ENCODE data around the gene TIMP2. TPM values are rescaled to one million over a fixed set of nuclear protein-coding genes. Genes with fewer than 3 reads are reported as not detected.

Gene TIMP2
- total and polyA plus RNA-seq, 4 donors, result 8.9 to 37.6 (median 10.1) TPM

DNA sequence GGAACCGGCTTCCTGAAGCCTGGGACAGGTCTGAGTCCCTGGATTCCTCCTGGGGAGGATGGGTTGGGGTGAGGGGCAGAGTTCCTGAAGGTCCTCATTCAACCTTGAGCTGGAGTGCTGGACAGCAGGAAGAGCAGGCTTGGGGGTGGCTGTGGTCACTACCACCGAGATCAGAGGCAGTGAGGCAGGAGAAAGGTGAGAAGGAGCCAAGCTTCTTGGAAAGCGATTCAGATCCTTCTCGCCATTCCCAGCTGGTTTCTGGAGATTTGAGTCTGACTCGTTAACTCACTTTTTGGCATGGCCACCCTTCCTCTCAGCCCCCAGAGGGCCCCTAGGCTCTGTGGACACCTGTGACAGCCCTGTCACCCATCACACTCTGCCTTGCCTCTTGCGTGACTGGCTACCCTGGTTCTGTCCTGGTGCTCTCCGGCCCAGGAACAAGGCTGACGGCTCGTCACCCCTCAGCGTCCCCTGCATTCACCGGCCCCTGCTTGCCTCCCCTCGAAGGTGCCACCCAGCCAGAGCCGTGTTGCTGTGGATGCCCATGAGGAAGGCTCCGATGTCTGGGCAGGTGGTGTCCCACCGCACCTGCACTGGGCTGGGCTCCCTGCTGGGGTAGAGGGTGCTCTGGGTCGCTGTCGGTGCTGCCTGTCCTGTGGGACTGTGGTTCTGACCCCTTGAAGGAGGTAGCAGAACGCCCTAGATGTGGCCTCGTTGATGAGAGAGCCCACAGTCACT lies 9.7 kb upstream of the TIMP2 start:
- no peaks in the 10 kb centered on the region for H3K36me3 ChIP-seq (ENCODE audit: control insufficient read depth in 4 of 4, insufficient read depth in 3 of 4, low read depth in 1 of 4, low read length in 3 of 4)
- peak overlapping the region; percentile 61 to 81 for H3K27ac ChIP-seq (ENCODE audit: low read depth in 1 of 2, low read length in 2 of 2)
- H3K4me3 ChIP-seq (ENCODE audit: low read depth in 1 of 3, low read length in 3 of 3), result no peak overlapping the region
- no peaks in the 10 kb centered on the region for H3K9me3 ChIP-seq (ENCODE audit: control insufficient read depth in 4 of 4, low read length in 3 of 4)
- H3K4me1 ChIP-seq (ENCODE audit: control insufficient read depth in 4 of 4, insufficient read depth in 4 of 4, low read length in 3 of 4), result peaks cover 0 to 4% (median 1%) of the 10 kb centered on the region in 4 donors
- H3K27me3 ChIP-seq (ENCODE audit: control insufficient read depth in 4 of 4, insufficient read depth in 4 of 4, low read length in 3 of 4), result no peaks in the 10 kb centered on the region
- 82% methylated on average over 19 of the region's 19 CpGs for WGBS
- DNase-seq (ENCODE audit: low spot score), result no peak
- TF ChIP-seq ATF3 (IDR thresholded peaks at IDR 0.05) (no peak), FOXA2 (IDR thresholded peaks at IDR 0.05) (no peak), GABPA (IDR thresholded peaks at IDR 0.05 in 1 of 2, conservative IDR thresholded peaks at IDR 0.05 in 1 of 2) (no peak), FOXA1 (IDR thresholded peaks at IDR 0.05) (no peak), RAD21 (IDR thresholded peaks at IDR 0.05) (no peak)
- TF ChIP-seq, protein P1, sequence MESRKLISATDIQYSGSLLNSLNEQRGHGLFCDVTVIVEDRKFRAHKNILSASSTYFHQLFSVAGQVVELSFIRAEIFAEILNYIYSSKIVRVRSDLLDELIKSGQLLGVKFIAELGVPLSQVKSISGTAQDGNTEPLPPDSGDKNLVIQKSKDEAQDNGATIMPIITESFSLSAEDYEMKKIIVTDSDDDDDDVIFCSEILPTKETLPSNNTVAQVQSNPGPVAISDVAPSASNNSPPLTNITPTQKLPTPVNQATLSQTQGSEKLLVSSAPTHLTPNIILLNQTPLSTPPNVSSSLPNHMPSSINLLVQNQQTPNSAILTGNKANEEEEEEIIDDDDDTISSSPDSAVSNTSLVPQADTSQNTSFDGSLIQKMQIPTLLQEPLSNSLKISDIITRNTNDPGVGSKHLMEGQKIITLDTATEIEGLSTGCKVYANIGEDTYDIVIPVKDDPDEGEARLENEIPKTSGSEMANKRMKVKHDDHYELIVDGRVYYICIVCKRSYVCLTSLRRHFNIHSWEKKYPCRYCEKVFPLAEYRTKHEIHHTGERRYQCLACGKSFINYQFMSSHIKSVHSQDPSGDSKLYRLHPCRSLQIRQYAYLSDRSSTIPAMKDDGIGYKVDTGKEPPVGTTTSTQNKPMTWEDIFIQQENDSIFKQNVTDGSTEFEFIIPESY (IDR thresholded peaks at IDR 0.05), result no peak
- no peak overlapping the region for H3K9ac ChIP-seq (ENCODE audit: low read depth in 1 of 2, low read length in 2 of 2)

GRCh38 chr17:78933959-78934568 lies 8.9 kb upstream of the TIMP2 start:
- DNase-seq (ENCODE audit: low spot score), result no peak
- H3K9me3 ChIP-seq (ENCODE audit: control insufficient read depth in 4 of 4, low read length in 3 of 4), result no peaks in the 10 kb centered on the region
- H3K4me1 ChIP-seq (ENCODE audit: control insufficient read depth in 4 of 4, insufficient read depth in 4 of 4, low read length in 3 of 4), result peaks cover 0 to 4% (median 1%) of the 10 kb centered on the region in 4 donors
- H3K36me3 ChIP-seq (ENCODE audit: control insufficient read depth in 4 of 4, insufficient read depth in 3 of 4, low read depth in 1 of 4, low read length in 3 of 4), result no peaks in the 10 kb centered on the region
- H3K9ac ChIP-seq (ENCODE audit: low read depth in 1 of 2, low read length in 2 of 2), result no peak overlapping the region
- H3K27me3 ChIP-seq (ENCODE audit: control insufficient read depth in 4 of 4, insufficient read depth in 4 of 4, low read length in 3 of 4), result no peaks in the 10 kb centered on the region
- no peak overlapping the region for H3K4me3 ChIP-seq (ENCODE audit: low read depth in 1 of 3, low read length in 3 of 3)
- no peak for TF ChIP-seq ATF3 (IDR thresholded peaks at IDR 0.05)
- TF ChIP-seq JUND (IDR thresholded peaks at IDR 0.05), result peak in 1 of 2 donors; percentile 27
- 33% methylated on average over 16 of the region's 16 CpGs for WGBS
- peak overlapping the region; percentile 61 to 81 for H3K27ac ChIP-seq (ENCODE audit: low read depth in 1 of 2, low read length in 2 of 2)

- Histone ChIP-seq H3K27ac (ENCODE audit: low read depth in 1 of 2, low read length in 2 of 2) (peak overlapping the region; percentile 60 to 81), H3K9me3 (ENCODE audit: control insufficient read depth in 4 of 4, low read length in 3 of 4) (no peaks in the 10 kb centered on the region), H3K4me3 (ENCODE audit: low read depth in 1 of 3, low read length in 3 of 3) (no peak overlapping the region), H3K36me3 (ENCODE audit: control insufficient read depth in 4 of 4, insufficient read depth in 3 of 4, low read depth in 1 of 4, low read length in 3 of 4) (no peaks in the 10 kb centered on the region), H3K9ac (ENCODE audit: low read depth in 1 of 2, low read length in 2 of 2) (no peak overlapping the region), H3K4me1 (ENCODE audit: control insufficient read depth in 4 of 4, insufficient read depth in 4 of 4, low read length in 3 of 4) (peaks cover 0 to 4% (median 1%) of the 10 kb centered on the region in 4 donors), H3K27me3 (ENCODE audit: control insufficient read depth in 4 of 4, insufficient read depth in 4 of 4, low read length in 3 of 4) (no peaks in the 10 kb centered on the region)
- WGBS, result 81% methylated on average over 18 of the region's 18 CpGs
- no peak for DNase-seq (ENCODE audit: low spot score)
- TF ChIP-seq, protein P2, sequence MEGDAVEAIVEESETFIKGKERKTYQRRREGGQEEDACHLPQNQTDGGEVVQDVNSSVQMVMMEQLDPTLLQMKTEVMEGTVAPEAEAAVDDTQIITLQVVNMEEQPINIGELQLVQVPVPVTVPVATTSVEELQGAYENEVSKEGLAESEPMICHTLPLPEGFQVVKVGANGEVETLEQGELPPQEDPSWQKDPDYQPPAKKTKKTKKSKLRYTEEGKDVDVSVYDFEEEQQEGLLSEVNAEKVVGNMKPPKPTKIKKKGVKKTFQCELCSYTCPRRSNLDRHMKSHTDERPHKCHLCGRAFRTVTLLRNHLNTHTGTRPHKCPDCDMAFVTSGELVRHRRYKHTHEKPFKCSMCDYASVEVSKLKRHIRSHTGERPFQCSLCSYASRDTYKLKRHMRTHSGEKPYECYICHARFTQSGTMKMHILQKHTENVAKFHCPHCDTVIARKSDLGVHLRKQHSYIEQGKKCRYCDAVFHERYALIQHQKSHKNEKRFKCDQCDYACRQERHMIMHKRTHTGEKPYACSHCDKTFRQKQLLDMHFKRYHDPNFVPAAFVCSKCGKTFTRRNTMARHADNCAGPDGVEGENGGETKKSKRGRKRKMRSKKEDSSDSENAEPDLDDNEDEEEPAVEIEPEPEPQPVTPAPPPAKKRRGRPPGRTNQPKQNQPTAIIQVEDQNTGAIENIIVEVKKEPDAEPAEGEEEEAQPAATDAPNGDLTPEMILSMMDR (IDR thresholded peaks at IDR 0.05; ENCODE audit: low read depth, low read length, missing input control), result no peak
- TF ChIP-seq ATF3 (IDR thresholded peaks at IDR 0.05) (no peak), TAF1 (conservative IDR thresholded peaks at IDR 0.05) (no peak), GABPA (IDR thresholded peaks at IDR 0.05 in 1 of 2, conservative IDR thresholded peaks at IDR 0.05 in 1 of 2) (no peak), RXRA (IDR thresholded peaks at IDR 0.05) (no peak), YY1 (IDR thresholded peaks at IDR 0.05) (no peak), NR2F2 (IDR thresholded peaks at IDR 0.05) (no peak), JUND (IDR thresholded peaks at IDR 0.05) (no peak), FOXA2 (IDR thresholded peaks at IDR 0.05) (no peak), EGR1 (IDR thresholded peaks at IDR 0.05; ENCODE audit: low read depth in 2 of 2) (no peak)
- TF ChIP-seq, protein P1 (IDR thresholded peaks at IDR 0.05), result no peak
Measured at GRCh38 chr17:78933025-78933958, 8.1 kb upstream of the TIMP2 start.
